ENCODE results near the gene PCDHGB5.

DNA sequence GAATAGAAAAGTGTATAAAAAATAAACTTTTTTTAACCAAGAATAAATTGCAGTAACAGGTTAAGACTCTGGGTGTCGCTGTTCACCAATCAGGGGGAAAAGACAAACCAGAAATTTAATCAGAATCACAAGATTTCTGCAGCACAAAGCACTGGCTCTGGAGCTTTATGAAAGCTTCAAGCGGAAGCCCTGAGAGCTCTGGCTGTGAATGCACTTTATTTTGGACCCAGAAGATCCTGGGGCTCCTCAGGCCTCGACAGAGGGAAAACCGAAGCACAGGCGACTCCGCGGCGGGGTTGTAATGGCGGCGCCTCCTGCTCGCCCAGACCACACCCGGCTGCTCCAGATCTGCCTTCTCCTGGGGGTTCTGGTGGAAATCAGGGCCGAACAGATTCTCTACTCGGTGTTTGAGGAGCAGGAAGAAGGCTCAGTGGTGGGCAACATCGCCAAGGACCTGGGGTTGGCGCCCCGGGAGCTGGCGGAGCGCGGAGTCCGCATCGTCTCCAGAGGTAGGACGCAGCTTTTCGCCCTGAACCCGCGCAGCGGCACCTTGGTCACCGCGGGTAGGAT is 42.8 kb upstream of the PCDHGB5 start, which contains the start of gene PCDHGA4:
- TF ChIP-seq POLR2AphosphoS5 (IDR thresholded peaks at IDR 0.05) (no peak), POLR2A (IDR thresholded peaks at IDR 0.05) (no peak), CTCF (IDR thresholded peaks at IDR 0.05) (no peak), EP300 (IDR thresholded peaks at IDR 0.05) (no peak)

All from suprapubic skin (tissue), 4 donors.